Esophagus squamous epithelium (tissue), 4 donors: ENCODE results near the gene KCTD5.
"Not testable (repeated sequence)": the region's sequence is repeated elsewhere in the genome, so short reads cannot be mapped to it uniquely, and the experiment has no call there.

Experiments used
- POLR2A ChIP-seq, 4 donors: fragments of 450-650 bp; IDR thresholded peaks; one replicate each; pipeline ENCODE4 v1.6.1; 2017; ENCODE audit warnings: antibody characterized with exemption in 4 of 4, mild to moderate bottlenecking in 4 of 4, moderate library complexity in 3 of 4
- TF ChIP-seq, protein P1 (sequence below), 6 experiments: fragments of 450-650 bp in 4 of 6; fragments of 200-600 bp in 2 of 6; sonication (generic) in 2 of 6; IDR thresholded peaks; one replicate each; pipeline ENCODE4 v1.5.1; 2016 to 2019; ENCODE audit warnings: antibody characterized with exemption in 6 of 6, mild to moderate bottlenecking in 4 of 6, moderate library complexity in 4 of 6

DNA sequence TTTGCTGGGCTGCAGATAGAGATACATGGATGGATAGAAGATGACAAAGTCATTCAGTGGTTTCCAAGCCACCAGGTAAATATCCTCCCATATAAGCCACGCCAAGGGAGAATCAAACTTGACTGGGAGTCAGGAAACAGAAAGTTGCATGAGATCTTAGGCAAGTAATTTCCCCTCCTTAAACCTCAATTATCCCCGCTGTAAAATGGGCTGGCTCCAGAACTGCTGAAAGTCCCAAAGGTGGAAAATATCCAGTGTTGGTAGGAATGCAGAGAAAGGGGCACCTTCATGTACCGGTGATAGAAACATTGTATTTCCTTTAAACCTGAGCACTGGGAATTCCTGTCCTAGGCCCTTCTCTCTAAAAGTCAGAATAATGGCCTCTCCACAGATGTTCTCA lies 5.4 kb upstream of the KCTD5 start:
- TF ChIP-seq, protein P1, sequence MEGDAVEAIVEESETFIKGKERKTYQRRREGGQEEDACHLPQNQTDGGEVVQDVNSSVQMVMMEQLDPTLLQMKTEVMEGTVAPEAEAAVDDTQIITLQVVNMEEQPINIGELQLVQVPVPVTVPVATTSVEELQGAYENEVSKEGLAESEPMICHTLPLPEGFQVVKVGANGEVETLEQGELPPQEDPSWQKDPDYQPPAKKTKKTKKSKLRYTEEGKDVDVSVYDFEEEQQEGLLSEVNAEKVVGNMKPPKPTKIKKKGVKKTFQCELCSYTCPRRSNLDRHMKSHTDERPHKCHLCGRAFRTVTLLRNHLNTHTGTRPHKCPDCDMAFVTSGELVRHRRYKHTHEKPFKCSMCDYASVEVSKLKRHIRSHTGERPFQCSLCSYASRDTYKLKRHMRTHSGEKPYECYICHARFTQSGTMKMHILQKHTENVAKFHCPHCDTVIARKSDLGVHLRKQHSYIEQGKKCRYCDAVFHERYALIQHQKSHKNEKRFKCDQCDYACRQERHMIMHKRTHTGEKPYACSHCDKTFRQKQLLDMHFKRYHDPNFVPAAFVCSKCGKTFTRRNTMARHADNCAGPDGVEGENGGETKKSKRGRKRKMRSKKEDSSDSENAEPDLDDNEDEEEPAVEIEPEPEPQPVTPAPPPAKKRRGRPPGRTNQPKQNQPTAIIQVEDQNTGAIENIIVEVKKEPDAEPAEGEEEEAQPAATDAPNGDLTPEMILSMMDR (IDR thresholded peaks at IDR 0.05) = not testable (repeated sequence)
- not testable (repeated sequence) for TF ChIP-seq POLR2A (IDR thresholded peaks at IDR 0.05)
